ENCODE data around the gene PAEP.

DNA sequence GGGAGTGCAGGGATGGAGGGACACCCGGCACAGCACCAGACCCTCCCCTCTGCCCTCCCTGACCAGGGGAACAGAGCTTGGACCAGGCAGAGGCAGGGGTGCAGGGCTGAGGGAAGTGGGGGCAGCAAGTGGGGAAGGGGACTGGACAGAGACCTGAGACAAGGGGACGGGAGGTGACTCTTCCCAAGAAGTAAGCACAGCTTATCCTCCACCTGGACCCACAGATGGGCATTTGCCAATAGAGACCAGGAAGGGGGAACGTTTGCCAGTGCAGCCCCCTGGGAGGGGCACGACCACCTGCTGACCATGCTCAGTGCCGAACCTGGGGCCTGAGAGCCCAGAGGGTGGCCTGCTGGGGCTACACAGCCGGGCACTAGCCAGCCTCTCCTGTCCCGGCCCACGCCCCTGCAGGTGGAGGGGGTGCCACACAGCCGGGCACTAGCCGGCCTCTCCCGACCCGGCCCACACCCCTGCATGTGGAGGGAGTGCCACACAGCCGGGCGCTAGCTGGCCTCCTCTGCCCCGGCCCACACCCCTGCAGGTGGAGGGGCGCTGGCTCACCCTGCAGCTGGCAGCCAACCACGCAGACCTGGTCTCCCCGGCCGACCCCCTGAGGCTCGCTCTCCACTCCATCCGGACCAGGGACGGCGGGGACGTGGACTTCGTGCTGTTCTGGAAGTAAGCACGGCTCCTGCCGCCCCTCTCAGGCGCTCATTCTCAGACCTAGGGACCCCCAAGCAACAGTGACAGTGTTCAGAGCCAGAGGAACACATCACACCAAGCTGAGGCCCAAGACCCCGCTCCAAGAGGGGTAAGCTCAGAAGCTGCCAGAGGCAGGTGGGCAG lies 53.5 kb downstream of the PAEP start:
- TF ChIP-seq CTCF (optimal IDR thresholded peaks at IDR 0.05 in 1 of 3, IDR thresholded peaks at IDR 0.05 in 1 of 3, conservative IDR thresholded peaks at IDR 0.05 in 1 of 3; ENCODE audit: extremely low read depth in 1 of 3, insufficient read depth in 2 of 3, low read length in 3 of 3) (no peak), EZH2 (IDR thresholded peaks at IDR 0.05; ENCODE audit: low read length) (no peak)
